ENCODE measurements around the gene TMEM200B. TPM values are rescaled to one million over a fixed set of nuclear protein-coding genes. Genes with fewer than 3 reads are reported as not detected.
"Not testable (repeated sequence)": the region's sequence is repeated elsewhere in the genome, so short reads cannot be mapped to it uniquely, and the experiment has no call there.

The TMEM200B gene
- total RNA-seq, 1 experiment from 2014 or later: 21.2 TPM

GRCh38 chr1:29142714-29143113, 19.0 kb upstream of the TMEM200B start:
- in situ Hi-C loops (cut with HindIII; ENCODE audit: low sequenced_read_pairs): no loop called here
- no peak for DNase-seq (ENCODE audit: low spot score)

GRCh38 chr1:29136391-29136915, 12.8 kb upstream of the TMEM200B start:
- DNase-seq (ENCODE audit: low spot score): no peak
- in situ Hi-C loops (cut with HindIII; ENCODE audit: low sequenced_read_pairs): no loop called here

- DNase-seq (ENCODE audit: low spot score): no peak
- in situ Hi-C loops (cut with HindIII; ENCODE audit: low sequenced_read_pairs): no loop called here
Measured at GRCh38 chr1:29134695-29135028, 11.0 kb upstream of the TMEM200B start.

- in situ Hi-C loops (cut with HindIII; ENCODE audit: low sequenced_read_pairs): no loop called here
- DNase-seq (ENCODE audit: low spot score): no peak
Measured at GRCh38 chr1:29133861-29134694, 10.4 kb upstream of the TMEM200B start.

- DNase-seq (ENCODE audit: low spot score); in situ Hi-C loops (cut with HindIII; ENCODE audit: low sequenced_read_pairs): not testable (repeated sequence)
Measured at GRCh38 chr1:29131056-29131455, 7.4 kb upstream of the TMEM200B start.

GRCh38 chr1:29129916-29130315, 6.2 kb upstream of the TMEM200B start:
- no peak for DNase-seq (ENCODE audit: low spot score)
- in situ Hi-C loops (cut with HindIII; ENCODE audit: low sequenced_read_pairs): no loop called here

GRCh38 chr1:29128739-29129138, 5.0 kb upstream of the TMEM200B start:
- in situ Hi-C loops (cut with HindIII; ENCODE audit: low sequenced_read_pairs): no loop called here
- no peak for DNase-seq (ENCODE audit: low spot score)

- in situ Hi-C loops (cut with HindIII; ENCODE audit: low sequenced_read_pairs): no loop called here
- no peak for DNase-seq (ENCODE audit: low spot score)
Measured at GRCh38 chr1:29126198-29126597, 2.5 kb upstream of the TMEM200B start.

GRCh38 chr1:29125788-29126187, 2.1 kb upstream of the TMEM200B start:
- in situ Hi-C loops (cut with HindIII; ENCODE audit: low sequenced_read_pairs): no loop called here
- DNase-seq (ENCODE audit: low spot score): no peak

GRCh38 chr1:29125237-29125641, 1.5 kb upstream of the TMEM200B start:
- no peak for DNase-seq (ENCODE audit: low spot score)
- in situ Hi-C loops (cut with HindIII; ENCODE audit: low sequenced_read_pairs): no loop called here

GRCh38 chr1:29124366-29125236, 898 bp upstream of the TMEM200B start:
- in situ Hi-C loops (cut with HindIII; ENCODE audit: low sequenced_read_pairs): no loop called here
- peak; percentile 17 for DNase-seq (ENCODE audit: low spot score)

GRCh38 chr1:29123053-29123886, 433 bp downstream of the TMEM200B start:
- in situ Hi-C loops (cut with HindIII; ENCODE audit: low sequenced_read_pairs): no loop called here
- DNase-seq (ENCODE audit: low spot score): no peak

GRCh38 chr1:29122682-29123052, 1.0 kb downstream of the TMEM200B start:
- in situ Hi-C loops (cut with HindIII; ENCODE audit: low sequenced_read_pairs): no loop called here
- DNase-seq (ENCODE audit: low spot score): no peak

GRCh38 chr1:29121936-29122681, 1.6 kb downstream of the TMEM200B start:
- DNase-seq (ENCODE audit: low spot score): no peak
- in situ Hi-C loops (cut with HindIII; ENCODE audit: low sequenced_read_pairs): no loop called here

- in situ Hi-C loops (cut with HindIII; ENCODE audit: low sequenced_read_pairs): no loop called here
- no peak for DNase-seq (ENCODE audit: low spot score)
Measured at GRCh38 chr1:29121516-29121935, 2.2 kb downstream of the TMEM200B start.

GRCh38 chr1:29120947-29121485, 2.7 kb downstream of the TMEM200B start:
- in situ Hi-C loops (cut with HindIII; ENCODE audit: low sequenced_read_pairs): no loop called here
- no peak for DNase-seq (ENCODE audit: low spot score)

- DNase-seq (ENCODE audit: low spot score): no peak
- in situ Hi-C loops (cut with HindIII; ENCODE audit: low sequenced_read_pairs): no loop called here
Measured at GRCh38 chr1:29120367-29120766, 3.3 kb downstream of the TMEM200B start.

- no peak for DNase-seq (ENCODE audit: low spot score)
- in situ Hi-C loops (cut with HindIII; ENCODE audit: low sequenced_read_pairs): no loop called here
Measured at GRCh38 chr1:29119121-29119929, 4.4 kb downstream of the TMEM200B start.

Data from G401 (cell line).